Measurements from ENCODE around the gene CD47.

The CD47 gene

DNA sequence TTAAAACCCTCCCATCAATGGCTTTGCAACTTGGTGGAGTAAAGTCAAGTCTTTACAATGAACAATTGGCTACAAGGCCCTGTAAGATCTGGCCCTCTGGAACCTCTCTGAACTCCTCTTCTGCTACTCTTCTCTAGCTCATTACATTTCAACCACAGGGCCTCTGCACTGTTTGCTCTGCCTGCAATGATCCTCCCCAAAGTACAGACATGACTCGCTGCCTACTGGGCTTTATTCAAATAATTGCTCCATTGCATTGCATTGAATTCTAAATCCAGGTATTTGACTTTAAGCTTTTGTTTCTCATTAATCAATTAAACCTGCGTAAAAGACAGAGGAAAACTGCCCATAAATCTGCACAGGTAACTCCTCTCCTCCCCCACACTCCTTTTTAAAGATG lies 96.7 kb downstream of the CD47 start:
- no peak for DNase-seq (ENCODE audit: insufficient read length, low spot score)
- FAIRE-seq: no peak

DNA sequence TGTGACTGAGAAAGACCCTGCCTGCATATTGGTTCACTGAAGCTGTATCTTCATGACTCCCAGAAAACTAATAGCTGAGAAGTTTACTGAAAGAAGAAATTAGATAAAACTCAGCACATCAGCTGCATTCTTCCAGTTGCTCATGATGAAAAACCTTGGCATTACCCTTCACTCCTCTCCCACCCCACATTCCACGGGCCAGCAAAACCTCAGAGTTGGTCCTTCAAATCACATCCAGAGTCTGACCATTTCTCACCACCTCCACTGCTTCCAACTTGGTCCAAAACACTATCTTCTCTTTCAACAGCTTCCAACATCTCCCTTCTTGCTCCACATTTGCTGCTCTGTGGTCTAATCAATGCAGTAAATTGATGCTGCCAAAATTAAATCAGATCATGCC lies 97.1 kb downstream of the CD47 start:
- FAIRE-seq: no peak
- no peak for DNase-seq (ENCODE audit: insufficient read length, low spot score)
